Endodermal cell (in vitro differentiated cells): ENCODE results near the gene CCSER1. TPM values are rescaled to one million over a fixed set of nuclear protein-coding genes. Genes with fewer than 3 reads are reported as not detected.
"Not testable (repeated sequence)": the region's sequence is repeated elsewhere in the genome, so short reads cannot be mapped to it uniquely, and the experiment has no call there.

Experiments
- DNase-seq: peaks from one replicate; pipeline ENCODE4 v3.0.0-alpha.2; 2017
- H3K27ac ChIP-seq: 2 replicates; pipeline ENCODE4 v1.5.1; 2013; ENCODE audit warnings: mild to moderate bottlenecking, low read depth, low read length, moderate library complexity
- H3K27me3 ChIP-seq: 2 replicates; pipeline ENCODE4 v1.6.1; 2013; ENCODE audit warnings: mild to moderate bottlenecking, low read length, moderate library complexity; ENCODE audit not compliant: insufficient read depth, control insufficient read depth, poor library complexity, severe bottlenecking
- H3K36me3 ChIP-seq: 2 replicates; pipeline ENCODE4 v1.7.0; 2013; ENCODE audit warnings: mild to moderate bottlenecking, low read length, moderate library complexity; ENCODE audit not compliant: control insufficient read depth, insufficient read depth
- H3K4me1 ChIP-seq: one replicate; pipeline ENCODE4 v1.7.0; 2013; ENCODE audit warnings: low read length; ENCODE audit not compliant: control insufficient read depth, insufficient read depth
- H3K4me3 ChIP-seq: 2 replicates; pipeline ENCODE4 v1.5.1; 2013; ENCODE audit warnings: mild to moderate bottlenecking, low read length, moderate library complexity
- H3K9ac ChIP-seq: 2 replicates; pipeline ENCODE4 v1.6.1; 2013; ENCODE audit warnings: mild to moderate bottlenecking, low read length, moderate library complexity; ENCODE audit not compliant: poor library complexity, severe bottlenecking; ENCODE audit errors: extremely low read depth
- H3K9me3 ChIP-seq: 2 replicates; pipeline ENCODE4 v1.6.1; 2013; ENCODE audit warnings: mild to moderate bottlenecking, low read length, moderate library complexity; ENCODE audit not compliant: control insufficient read depth
- H3K27ac Mint-ChIP-seq: 2 replicates; pipeline ENCODE4 v1.8.0; 2020; ENCODE audit warnings: mixed read lengths
- H3K27me3 Mint-ChIP-seq: 2 replicates; pipeline ENCODE4 v1.8.0; 2021; ENCODE audit warnings: mild to moderate bottlenecking, mixed read lengths; ENCODE audit not compliant: insufficient read depth
- H3K36me3 Mint-ChIP-seq: 2 replicates; pipeline ENCODE4 v1.8.0; 2020; ENCODE audit warnings: low read depth, mixed read lengths
- H3K4me1 Mint-ChIP-seq: 2 replicates; pipeline ENCODE4 v1.8.0; 2020; ENCODE audit warnings: mixed read lengths
- H3K4me3 Mint-ChIP-seq: 2 replicates; pipeline ENCODE4 v1.8.0; 2020; ENCODE audit warnings: mild to moderate bottlenecking, moderate library complexity, mixed read lengths
- H3K9me3 Mint-ChIP-seq: 2 replicates; pipeline ENCODE4 v1.8.0; 2020; ENCODE audit warnings: mild to moderate bottlenecking, mixed read lengths
- WGBS, 2 experiments: methylation state at CpG; one replicate each; pipeline versions ENCODE4 v1.1.5 to v1.1.7; 2013; ENCODE audit warnings: missing lambda C conversion rate in 2 of 2, mixed read lengths in 1 of 2; ENCODE audit not compliant: insufficient coverage in 1 of 2, insufficient read length in 1 of 2; 5-methylcytosine and 5-hydroxymethylcytosine counted together
- total RNA-seq, 2 donors: library from RNA; stranded (reverse); fragmentation: NEBNext Ultra II Directional in 1 of 2; extraction: Animal tissue kit (Norgen Biotek cat#: 25700) in 1 of 2; gene quantifications; 2 replicates in 1 of 2; 3 replicates in 1 of 2; pipeline ENCODE4 v1.2.1, GENCODE V29; 2021
- TF ChIP-seq, protein P1 (sequence below): fragments of 200-600 bp; sonication (generic); conservative IDR thresholded peaks from 2 replicates; pipeline ENCODE4 v1.5.0; 2021; ENCODE audit warnings: antibody characterized with exemption, mild to moderate bottlenecking

Gene CCSER1
- total RNA-seq, 2 donors from 2014 or later, result 1.1 to 2.2 TPM

DNA sequence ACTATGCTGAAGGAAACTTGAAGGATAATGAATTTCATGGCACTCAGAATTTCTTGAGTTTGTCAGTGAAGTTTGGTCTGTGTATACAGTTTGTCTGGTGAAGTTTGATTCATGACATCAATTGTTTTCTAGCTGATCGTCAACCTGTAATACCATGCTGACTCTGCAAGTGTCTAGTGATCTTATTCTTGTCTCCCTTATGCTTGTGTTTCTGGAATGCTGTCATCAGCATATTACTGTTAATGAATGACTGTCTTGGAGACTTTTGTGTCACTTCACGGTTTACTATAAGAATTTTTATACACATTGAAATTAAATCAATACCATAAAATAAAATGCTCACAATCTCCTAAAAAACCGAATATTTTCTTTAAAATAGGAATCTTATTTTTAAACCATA lies 779.0 kb downstream of the CCSER1 start:
- no peak for DNase-seq
- TF ChIP-seq, protein P1, sequence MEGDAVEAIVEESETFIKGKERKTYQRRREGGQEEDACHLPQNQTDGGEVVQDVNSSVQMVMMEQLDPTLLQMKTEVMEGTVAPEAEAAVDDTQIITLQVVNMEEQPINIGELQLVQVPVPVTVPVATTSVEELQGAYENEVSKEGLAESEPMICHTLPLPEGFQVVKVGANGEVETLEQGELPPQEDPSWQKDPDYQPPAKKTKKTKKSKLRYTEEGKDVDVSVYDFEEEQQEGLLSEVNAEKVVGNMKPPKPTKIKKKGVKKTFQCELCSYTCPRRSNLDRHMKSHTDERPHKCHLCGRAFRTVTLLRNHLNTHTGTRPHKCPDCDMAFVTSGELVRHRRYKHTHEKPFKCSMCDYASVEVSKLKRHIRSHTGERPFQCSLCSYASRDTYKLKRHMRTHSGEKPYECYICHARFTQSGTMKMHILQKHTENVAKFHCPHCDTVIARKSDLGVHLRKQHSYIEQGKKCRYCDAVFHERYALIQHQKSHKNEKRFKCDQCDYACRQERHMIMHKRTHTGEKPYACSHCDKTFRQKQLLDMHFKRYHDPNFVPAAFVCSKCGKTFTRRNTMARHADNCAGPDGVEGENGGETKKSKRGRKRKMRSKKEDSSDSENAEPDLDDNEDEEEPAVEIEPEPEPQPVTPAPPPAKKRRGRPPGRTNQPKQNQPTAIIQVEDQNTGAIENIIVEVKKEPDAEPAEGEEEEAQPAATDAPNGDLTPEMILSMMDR, result no peak
- Mint-ChIP-seq H3K27ac (no peak overlapping the region), H3K36me3 (no peaks in the 10 kb centered on the region), H3K4me1 (peaks cover 8% of the 10 kb centered on the region), H3K27me3 (no peaks in the 10 kb centered on the region), H3K9me3 (peaks cover 9% of the 10 kb centered on the region), H3K4me3 (no peak overlapping the region)
- Histone ChIP-seq H3K9me3 (peaks cover 15% of the 10 kb centered on the region), H3K9ac (no peak overlapping the region), H3K36me3 (no peaks in the 10 kb centered on the region), H3K27me3 (no peaks in the 10 kb centered on the region), H3K27ac (no peak overlapping the region), H3K4me3 (no peak overlapping the region), H3K4me1 (no peaks in the 10 kb centered on the region)
- WGBS, 2 experiments, result 88% methylated on average over 2 of the region's 3 CpGs; no CpG with 5 or more reads in 1 of the 2 experiments

DNA sequence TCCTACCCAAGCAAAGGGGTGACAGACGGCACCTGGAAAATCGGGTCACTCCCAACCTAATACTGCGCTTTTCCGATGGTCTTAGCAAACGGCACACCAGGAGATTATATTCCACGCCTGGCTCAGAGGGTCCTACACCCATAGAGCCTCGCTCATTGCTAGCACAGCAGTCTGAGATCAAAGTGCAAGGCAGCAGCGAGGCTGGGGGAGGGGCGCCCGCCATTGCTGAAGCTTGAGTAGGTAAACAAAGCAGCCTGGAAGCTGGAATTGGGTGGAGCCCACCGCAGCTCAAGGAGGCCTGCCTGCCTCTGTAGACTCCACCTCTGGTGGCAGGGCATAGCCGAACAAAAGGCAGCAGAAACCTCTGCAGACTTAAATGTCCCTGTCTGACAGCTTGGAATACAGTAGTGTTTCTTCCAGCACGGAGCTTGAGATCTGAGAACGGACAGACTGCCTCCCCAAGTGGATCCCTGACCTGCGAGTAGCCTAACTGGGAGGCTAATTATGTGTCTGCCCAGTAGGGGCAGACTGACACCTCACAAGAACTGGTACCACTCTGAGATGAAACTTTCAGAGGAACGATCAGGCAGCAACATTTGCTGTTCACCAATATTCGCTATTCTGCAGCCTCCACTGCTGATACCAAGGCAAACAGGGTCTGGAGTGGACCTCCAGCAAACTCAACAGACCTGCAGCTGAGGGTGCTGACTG lies 784.7 kb downstream of the CCSER1 start:
- H3K36me3 ChIP-seq, DNase-seq, H3K36me3 Mint-ChIP-seq, H3K27me3 Mint-ChIP-seq, H3K27ac Mint-ChIP-seq, H3K4me1 Mint-ChIP-seq, H3K9ac ChIP-seq, H3K4me3 ChIP-seq, H3K27ac ChIP-seq, H3K27me3 ChIP-seq, H3K9me3 ChIP-seq, H3K4me3 Mint-ChIP-seq, H3K4me1 ChIP-seq: not testable (repeated sequence)
- WGBS, 2 experiments, result 91 to 93% methylated on average over 10 to 17 of the region's 17 CpGs
- peaks cover 30% of the 10 kb centered on the region for H3K9me3 Mint-ChIP-seq

DNA sequence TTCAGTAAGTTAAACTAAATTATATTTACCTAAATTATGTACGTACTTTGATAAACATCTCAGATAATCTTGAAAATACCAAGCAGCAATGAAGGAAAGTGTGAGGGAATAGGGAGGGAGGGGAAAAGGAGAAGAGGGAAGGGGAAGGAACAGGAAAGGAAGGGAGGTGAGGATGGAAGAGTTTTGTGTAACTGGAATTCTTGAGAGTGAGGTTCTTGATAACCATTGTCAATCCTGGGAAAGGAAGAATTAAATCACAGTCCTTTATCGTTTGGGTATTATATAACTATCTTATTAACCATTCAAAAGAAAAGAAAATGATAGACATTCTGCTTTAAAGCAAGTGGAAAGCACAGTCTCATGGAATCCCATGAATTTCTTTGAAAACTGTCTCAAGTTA lies 795.0 kb downstream of the CCSER1 start:
- H3K9me3 Mint-ChIP-seq, result no peaks in the 10 kb centered on the region

More for the DNA sequence above, 795.0 kb downstream of the CCSER1 start:
- H3K4me1 ChIP-seq, result no peaks in the 10 kb centered on the region
- TF ChIP-seq, protein P1, result no peak
- Mint-ChIP-seq H3K4me1 (no peaks in the 10 kb centered on the region), H3K36me3 (no peaks in the 10 kb centered on the region), H3K27ac (no peak overlapping the region), H3K4me3 (no peak overlapping the region), H3K27me3 (no peaks in the 10 kb centered on the region)
- H3K9me3 ChIP-seq, result no peaks in the 10 kb centered on the region
- H3K36me3 ChIP-seq, result no peaks in the 10 kb centered on the region
- no peak overlapping the region for H3K9ac ChIP-seq
- WGBS, 2 experiments, result 100% methylated on average over 2 of the region's 2 CpGs; no CpG with 5 or more reads in 1 of the 2 experiments
- H3K27ac ChIP-seq, result no peak overlapping the region
- no peak for DNase-seq
- no peaks in the 10 kb centered on the region for H3K27me3 ChIP-seq
- H3K4me3 ChIP-seq, result no peak overlapping the region
